GM18870 (cell line): ENCODE results near the gene TRIM23.

ENCODE experiments used
- ATAC-seq: cut with Tn5 transposase; IDR thresholded peaks from one replicate; pipeline ENCODE4 v1.9.1; 2021; ENCODE audit warnings: moderate library complexity; ENCODE audit not compliant: unreplicated experiment

The TRIM23 gene

GRCh38 chr5:65566505-65566904 lies 57.6 kb downstream of the TRIM23 start:
- ATAC-seq: no peak

- ATAC-seq: no peak
Observed at GRCh38 chr5:65563777-65564176, 60.4 kb downstream of the TRIM23 start.

- peak; percentile 98 for ATAC-seq
Observed at GRCh38 chr5:65562731-65563701, 61.1 kb downstream of the TRIM23 start, which contains the start of the genes CENPK and PPWD1. Gene CENPK (minus strand): TSS chr5:65563168. CDS start chr5:65554907, 8,261 bp downstream. Gene PPWD1 (plus strand): TSS chr5:65563296. CDS start chr5:65563311, 15 bp downstream.

GRCh38 chr5:65556718-65557117 lies 67.4 kb downstream of the TRIM23 start:
- no peak for ATAC-seq

- ATAC-seq: no peak
Observed at GRCh38 chr5:65556181-65556580, 68.0 kb downstream of the TRIM23 start.

GRCh38 chr5:65555287-65555686 lies 68.8 kb downstream of the TRIM23 start:
- ATAC-seq: no peak

- no peak for ATAC-seq
Observed at GRCh38 chr5:65553941-65554340, 70.2 kb downstream of the TRIM23 start.

- ATAC-seq: no peak
Observed at GRCh38 chr5:65548281-65548680, 75.9 kb downstream of the TRIM23 start.

- no peak for ATAC-seq
Observed at GRCh38 chr5:65546141-65546540, 78.0 kb downstream of the TRIM23 start.

- no peak for ATAC-seq
Observed at GRCh38 chr5:65544473-65544872, 79.7 kb downstream of the TRIM23 start.

GRCh38 chr5:65539827-65540226 lies 84.3 kb downstream of the TRIM23 start:
- no peak for ATAC-seq
